Ammon's horn (tissue), 1 donor: ENCODE measurements around the gene ARTN.
A peak's percentile ranks its signal among the peaks of the same experiment; 100 is the strongest.

Experiments used
- DNase-seq: peaks from one replicate; pipeline ENCODE4 v3.0.0-alpha.2; 2016; ENCODE audit warnings: low spot score

Gene ARTN

GRCh38 chr1:43925846-43926245, 7.8 kb upstream of the ARTN start:
- DNase-seq = no peak

- no peak for DNase-seq
Observed at GRCh38 chr1:43930168-43930948, 3.2 kb upstream of the ARTN start.

GRCh38 chr1:43930949-43931275, 2.7 kb upstream of the ARTN start:
- DNase-seq = no peak

- DNase-seq = no peak
Observed at GRCh38 chr1:43931711-43932660, 1.6 kb upstream of the ARTN start.

- DNase-seq = no peak
Observed at GRCh38 chr1:43932786-43933385, 715 bp upstream of the ARTN start.

GRCh38 chr1:43934101-43934985, 742 bp downstream of the ARTN start:
- peak; percentile 70 for DNase-seq

GRCh38 chr1:43934986-43935324, 1.4 kb downstream of the ARTN start:
- no peak for DNase-seq

GRCh38 chr1:43935711-43936427, 2.3 kb downstream of the ARTN start:
- DNase-seq = no peak

GRCh38 chr1:43936431-43937151, 3.0 kb downstream of the ARTN start:
- DNase-seq = no peak

- no peak for DNase-seq
Observed at GRCh38 chr1:43937179-43937865, 3.7 kb downstream of the ARTN start.

GRCh38 chr1:43938383-43938782, 4.8 kb downstream of the ARTN start:
- no peak for DNase-seq

GRCh38 chr1:43938892-43939587, 5.4 kb downstream of the ARTN start:
- DNase-seq = peak; percentile 65

- no peak for DNase-seq
Observed at GRCh38 chr1:43942411-43942810, 8.8 kb downstream of the ARTN start.

- no peak for DNase-seq
Observed at GRCh38 chr1:43944860-43945259, 11.3 kb downstream of the ARTN start.

- DNase-seq = no peak
Observed at GRCh38 chr1:43945674-43946235, 12.2 kb downstream of the ARTN start.

- DNase-seq = peak; percentile 98
Observed at GRCh38 chr1:43946236-43947060, 12.8 kb downstream of the ARTN start, which contains the start of gene IPO13. TSS of gene IPO13 (plus strand) at chr1:43946950. CDS start at chr1:43947601, 651 bp downstream.

- DNase-seq = no peak
Observed at GRCh38 chr1:43947061-43947873, 13.7 kb downstream of the ARTN start.
